GM15510 (cell line): ENCODE results near the gene ITGA8.

Experiments used
- POLR2A ChIP-seq: IDR thresholded peaks from 3 replicates; pipeline ENCODE4 v1.6.1; 2011; ENCODE audit warnings: borderline replicate concordance; ENCODE audit not compliant: insufficient read length; ENCODE audit errors: extremely low read depth

Gene ITGA8

DNA sequence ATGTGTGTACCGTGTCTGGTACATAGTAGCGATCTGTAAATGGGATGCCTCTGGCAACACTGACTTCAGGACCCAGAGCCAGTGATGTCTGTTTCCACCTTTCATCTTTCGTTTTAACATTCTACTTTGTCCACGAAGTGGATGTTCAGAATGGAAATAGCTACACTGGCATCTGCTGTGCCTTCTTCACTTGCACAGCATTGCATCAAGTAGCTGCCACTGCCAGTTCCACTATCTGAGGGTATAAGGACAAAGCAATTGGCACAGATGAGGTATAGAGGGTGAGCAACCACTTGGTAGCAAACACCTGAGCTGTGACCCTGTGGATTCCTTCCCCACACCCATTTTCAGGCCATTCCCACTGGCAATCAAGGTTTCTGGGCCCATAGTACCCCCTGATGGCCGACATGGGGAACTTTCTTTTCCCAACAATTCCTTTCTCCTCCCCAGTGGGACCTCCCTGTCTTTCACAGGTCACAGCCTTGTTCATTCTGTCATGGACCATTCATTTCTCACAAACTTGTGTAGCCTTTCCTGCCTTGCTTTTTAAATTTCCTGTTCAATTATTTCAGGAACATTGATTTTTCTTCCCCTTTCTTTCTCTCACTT, 4.0 kb downstream of the ITGA8 start:
- no peak for TF ChIP-seq POLR2A

DNA sequence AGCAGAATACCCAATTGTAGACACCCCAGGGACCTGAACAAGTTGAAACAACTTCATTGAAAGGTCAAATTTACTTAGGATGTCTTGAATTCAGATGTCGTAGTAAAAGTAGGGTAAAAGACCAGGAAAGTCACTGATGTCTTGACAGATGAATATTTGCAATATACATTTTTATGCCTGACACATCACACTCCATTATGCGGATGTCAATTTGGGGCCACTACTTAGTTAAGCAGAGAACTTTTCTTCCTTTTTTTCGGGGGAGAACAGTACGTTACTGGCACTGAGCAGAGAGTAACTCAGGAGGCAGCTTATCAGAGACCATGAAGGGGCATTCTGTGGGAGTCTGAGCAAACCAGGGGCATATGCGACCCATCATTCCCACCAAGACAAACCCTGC, 4.9 kb downstream of the ITGA8 start:
- TF ChIP-seq POLR2A, result no peak

DNA sequence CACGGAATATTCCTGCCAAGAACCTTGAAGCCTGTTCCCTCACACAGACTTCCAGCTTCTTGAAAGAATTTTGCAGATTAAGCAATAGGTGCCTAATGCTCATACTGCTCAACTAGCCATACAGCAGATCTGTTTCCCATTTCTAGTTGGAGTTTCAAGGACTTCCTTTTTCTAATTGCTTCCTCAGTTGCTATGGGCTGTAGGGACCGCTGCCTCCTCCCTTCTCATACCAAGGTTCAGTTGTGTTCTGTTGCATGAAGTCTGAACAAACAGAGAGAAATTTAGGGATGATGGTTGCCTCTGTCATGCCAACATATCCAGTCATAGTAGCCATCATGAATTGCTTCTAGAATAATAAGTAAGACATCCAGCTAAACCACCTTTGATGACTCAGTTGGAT, 6.8 kb downstream of the ITGA8 start:
- TF ChIP-seq POLR2A, result no peak

DNA sequence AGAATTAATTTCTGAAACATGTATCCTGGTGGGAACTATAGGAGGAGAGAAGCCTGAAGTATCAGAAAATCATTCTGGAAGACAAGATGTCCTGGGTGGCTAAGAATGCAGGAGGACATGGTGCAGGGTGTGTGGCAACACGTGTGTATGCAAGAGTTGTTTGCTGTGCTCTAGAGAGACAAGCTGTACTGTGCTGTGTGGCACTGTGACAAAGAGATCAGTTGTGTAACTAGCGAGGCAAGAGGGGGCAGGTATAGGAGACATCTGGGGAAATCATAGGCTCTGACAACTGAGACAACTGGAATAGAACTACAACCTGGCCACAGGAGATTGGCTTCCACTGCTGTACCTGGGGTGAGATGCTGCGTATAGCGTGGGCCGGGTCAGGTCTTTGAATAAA, 9.3 kb downstream of the ITGA8 start:
- TF ChIP-seq POLR2A, result no peak

DNA sequence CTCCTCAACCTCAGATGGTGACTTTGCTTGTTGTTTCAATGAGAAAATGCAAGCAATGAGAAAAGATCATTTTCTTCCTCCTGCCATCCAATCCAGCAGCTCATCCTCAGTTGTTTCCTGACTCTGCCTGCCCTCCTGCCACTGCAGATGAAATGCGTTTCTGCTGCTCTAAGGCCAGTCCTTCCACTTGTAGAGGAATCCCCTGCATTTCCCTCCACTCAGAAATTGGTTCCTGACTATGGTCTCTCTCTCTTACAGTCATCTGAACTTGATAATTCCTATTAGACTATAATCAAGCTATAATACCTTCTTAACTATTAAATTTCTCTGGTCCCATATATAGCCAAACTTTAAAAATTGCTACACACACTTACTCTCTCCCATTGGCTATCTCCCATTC, 14.4 kb downstream of the ITGA8 start:
- no peak for TF ChIP-seq POLR2A

DNA sequence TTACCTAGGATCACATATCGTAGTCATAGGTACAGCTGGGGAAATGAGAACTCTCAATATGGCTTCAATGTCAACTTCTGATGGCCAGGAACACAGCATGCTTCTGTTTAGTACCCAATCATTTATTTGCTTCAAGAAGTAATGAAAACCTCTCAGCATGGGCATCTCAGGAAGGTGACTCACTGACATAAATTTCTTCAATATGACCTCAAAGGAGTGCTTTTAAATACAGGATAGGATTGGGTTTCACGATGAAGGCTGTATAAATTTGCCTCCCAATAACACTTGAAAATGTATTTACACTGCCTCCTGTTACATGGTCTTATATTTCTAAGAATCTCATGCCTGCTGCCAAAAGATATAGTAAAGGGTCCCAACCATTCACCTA, 15.1 kb downstream of the ITGA8 start:
- TF ChIP-seq POLR2A, result no peak

DNA sequence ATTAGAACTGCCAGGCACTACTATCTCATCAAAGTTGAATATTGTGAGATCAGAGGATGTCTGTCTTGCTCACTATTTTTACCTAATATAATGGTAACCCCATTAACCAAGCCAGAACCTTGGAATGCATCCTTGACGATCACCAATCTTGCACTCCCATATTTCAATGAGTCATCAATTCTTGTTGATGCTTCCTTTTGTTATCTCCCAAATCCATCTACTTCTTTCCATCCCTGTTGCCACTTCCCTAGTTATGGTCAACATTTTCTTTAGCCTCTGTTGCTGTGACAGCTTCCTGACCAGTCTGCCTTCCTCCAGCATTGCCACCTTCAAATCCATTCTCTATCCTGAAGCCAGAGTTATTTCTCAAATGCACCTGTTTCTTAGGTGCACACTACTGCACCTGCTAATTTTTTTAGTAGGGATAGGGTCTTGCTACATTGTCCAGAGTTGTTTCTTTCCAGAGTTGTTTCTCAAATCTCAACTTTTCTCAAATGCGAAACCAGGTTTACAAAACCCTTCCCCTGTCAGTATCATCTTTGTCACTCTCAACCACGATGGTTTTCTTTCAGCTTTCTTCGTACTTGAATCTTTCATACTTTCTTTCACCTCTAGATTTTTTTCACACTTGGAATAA, 15.7 kb downstream of the ITGA8 start:
- no peak for TF ChIP-seq POLR2A

DNA sequence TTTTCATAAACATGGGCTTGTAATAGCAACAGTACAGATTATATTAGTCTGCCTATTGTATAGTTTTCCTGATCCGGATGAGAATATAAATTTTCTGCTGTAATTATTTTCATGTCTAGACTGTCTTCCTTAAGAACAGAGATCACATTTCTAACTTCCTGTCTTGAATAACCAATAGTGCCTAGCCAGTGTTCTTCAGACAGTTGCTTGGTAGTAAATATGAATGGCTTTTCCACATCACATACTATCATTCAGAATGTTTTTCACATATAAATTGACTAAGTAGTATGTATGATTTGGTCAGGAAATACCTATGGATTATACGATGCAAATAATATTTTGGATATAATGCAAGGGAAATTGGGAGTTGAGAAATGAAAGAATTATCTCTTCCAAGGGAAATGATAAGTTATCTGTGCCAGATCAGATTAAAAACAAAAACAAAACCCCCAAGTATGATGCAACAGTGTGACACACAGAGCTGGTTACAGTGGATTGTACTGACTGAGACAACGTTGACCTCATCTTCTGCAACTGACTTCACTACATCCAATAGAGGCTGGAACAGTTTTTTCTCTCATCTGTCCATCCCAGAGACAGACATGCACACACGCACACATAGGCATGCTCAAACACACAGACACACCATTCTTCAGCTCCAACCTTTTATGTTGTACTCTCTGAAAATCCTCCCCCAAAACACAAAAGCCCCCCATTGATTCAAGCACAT, 16.4 kb downstream of the ITGA8 start:
- TF ChIP-seq POLR2A, result no peak

DNA sequence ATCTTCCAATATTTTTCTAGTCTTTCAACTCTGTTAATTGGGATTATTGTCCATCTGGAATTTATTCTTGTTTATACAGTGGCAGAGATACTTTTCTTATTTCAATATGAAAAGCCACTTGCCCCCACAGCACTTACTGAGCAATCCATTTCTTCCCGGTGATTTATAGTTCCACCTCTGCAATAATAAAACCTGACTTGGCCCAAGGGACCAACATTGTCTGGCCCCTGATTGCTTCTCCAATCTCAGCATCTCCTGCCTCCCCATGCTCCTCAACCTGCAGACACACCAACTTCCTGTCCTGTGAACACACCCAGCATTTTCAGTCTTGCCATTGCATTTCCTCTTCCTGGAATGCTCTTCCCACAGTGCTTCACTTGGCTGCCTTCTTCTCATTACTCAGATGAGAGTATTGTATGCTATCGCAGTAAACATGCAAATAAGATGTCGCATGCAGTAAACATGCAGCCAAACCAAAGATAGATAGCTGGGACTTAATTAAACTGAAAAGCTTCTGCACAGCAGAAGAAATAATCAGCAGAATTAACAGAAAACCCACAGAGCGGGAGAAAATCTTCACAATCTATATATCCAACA, 19.5 kb downstream of the ITGA8 start:
- no peak for TF ChIP-seq POLR2A

DNA sequence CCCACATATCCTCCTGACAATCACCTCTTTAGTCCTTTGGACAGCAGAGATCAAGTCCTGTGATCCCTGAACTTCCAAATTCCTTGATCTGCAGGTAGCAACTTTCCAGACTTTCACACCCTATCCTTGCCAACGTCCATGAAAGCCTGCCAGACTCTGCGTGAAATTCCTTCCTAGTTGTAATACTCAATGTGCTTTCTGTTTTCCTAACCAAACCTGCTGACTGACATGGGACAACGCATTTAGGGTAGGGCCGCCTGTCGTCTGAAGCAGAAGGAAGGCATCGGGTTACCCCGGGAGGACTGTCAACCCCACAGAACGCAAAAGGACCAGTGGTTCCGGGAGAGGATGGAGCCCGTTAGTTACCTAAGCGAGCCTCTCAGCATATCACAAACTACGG, 23.9 kb downstream of the ITGA8 start:
- TF ChIP-seq POLR2A, result no peak

DNA sequence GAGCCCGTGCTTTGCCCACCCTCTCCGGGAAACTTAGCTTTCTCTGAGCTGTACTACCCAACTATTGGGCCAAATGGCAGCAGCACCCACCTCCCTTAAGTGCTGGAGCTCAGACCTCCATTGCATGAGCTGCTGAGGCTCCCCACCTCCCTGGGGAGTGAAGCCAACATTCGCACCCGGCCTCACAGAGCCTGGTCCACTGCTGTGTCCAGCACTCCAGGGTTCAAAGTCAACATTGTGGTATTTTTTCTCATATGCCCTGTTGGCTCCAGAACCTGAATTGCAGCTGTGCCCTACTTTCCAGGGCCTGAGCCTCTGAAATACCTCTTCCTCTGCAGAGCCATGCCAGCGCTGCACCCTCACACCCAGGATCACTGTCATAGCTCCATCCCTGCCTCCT, 29.7 kb downstream of the ITGA8 start:
- TF ChIP-seq POLR2A, result no peak

DNA sequence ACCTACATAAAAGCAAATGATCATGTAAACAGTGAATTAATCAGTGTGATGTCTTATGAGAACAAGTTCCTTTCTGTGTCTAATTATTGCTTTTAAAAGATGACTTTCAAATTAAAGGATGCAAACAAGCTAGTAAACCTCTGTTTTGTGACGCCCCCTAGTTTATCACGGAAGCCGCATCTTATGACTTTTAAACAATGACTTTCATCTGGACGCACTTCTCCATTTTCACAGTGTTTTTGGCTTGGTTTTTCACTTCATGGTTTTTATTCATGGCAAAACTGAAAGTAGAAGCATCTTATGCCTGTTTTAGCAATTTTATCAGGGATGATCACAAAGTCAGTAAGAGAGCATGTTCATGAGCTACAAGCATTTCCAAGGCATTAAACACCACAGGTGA, 35.0 kb downstream of the ITGA8 start:
- TF ChIP-seq POLR2A, result no peak

DNA sequence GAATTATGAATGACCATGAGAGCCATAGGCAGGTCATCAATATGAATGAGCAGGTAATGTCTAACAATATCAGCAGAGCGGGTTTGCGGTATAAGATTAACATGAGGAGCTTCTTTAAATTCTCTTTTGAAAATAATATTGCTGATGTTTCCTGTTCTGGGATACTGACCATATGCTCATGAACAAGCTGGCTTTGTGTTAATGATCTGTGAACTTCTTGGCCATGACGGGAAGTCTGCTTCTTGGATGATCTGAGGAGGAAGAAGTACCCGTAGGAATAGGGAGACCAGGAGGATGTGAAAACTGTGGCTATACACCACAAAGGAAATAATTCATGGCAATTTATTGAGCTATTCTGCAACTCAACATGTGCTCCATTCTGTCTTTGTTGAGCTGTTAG, 38.6 kb downstream of the ITGA8 start:
- no peak for TF ChIP-seq POLR2A

DNA sequence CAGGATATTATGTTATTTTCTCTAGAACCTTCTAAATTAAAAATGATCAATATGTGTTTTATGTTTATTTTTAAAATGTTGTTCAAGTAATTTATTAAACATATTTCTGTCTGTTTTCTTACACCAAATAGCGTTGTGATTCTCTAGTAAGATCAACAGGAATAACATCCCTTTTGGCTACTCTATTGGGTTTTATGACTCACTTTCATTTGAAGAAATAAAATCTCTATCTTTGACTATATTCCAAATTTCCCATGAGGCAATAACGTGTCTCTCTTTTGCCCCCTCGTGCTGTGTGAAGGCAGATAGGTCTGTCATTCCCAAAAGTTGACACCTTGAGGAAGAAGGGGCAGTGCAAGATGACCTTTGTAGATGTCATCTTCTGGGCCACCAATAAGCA, 40.9 kb downstream of the ITGA8 start:
- TF ChIP-seq POLR2A, result no peak

DNA sequence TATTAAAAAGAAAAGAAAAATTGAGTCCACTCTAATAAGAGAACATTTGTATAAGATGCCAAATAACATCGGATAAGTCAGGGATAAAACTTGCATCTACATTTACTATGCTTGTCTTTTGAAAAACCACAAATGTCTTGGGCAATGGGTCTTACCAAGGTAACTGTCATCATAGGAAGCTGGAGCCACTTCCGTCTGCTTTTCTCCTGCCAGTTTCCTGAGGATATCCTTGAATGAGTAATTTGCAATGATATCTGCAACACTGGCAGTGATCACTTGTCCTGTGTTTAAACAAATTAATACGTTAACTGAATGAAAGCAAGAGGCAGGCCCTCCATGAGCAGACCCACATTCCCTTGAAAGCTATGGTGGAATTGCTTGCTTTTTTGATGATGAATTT, 47.3 kb downstream of the ITGA8 start:
- TF ChIP-seq POLR2A, result no peak

DNA sequence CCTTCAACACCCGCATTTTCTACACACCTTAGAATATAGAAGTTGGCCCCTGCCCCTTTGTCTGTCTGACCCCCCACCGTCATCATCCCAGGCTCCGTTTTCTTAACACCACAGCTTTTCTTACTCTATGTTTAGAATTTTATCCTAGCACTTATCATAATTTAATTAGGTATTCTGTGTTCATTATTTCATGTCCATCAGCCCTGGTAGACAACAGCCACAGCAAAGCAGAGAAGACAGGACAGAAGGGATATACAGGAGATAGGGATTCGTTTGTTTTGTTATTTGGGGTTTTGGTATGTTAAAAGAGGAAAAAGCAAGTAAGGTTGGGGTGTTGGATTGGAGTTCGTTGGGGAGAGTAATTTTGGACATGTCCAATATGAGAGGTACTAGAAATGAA, 48.8 kb downstream of the ITGA8 start:
- TF ChIP-seq POLR2A, result no peak
